Peyer's patch (tissue), 4 donors: ENCODE results near the gene MERTK. TPM values are rescaled to one million over a fixed set of nuclear protein-coding genes. Genes with fewer than 3 reads are reported as not detected.
"Not testable (repeated sequence)": the region's sequence is repeated elsewhere in the genome, so short reads cannot be mapped to it uniquely, and the experiment has no call there.

ENCODE experiments used
- DNase-seq, 3 donors: peaks; one replicate each; pipeline ENCODE4 v3.0.0-alpha.2; 2017 to 2019
- H3K27ac ChIP-seq, 4 donors: fragments of 200-600 bp; sonication (generic); one replicate each; pipeline ENCODE4 v1.5.1; 2016 to 2019
- H3K27me3 ChIP-seq, 2 donors: fragments of 200-600 bp; sonication (generic); one replicate each; pipeline ENCODE4 v1.5.1; 2019
- H3K36me3 ChIP-seq, 3 donors: fragments of 200-600 bp; sonication (generic); one replicate each; pipeline ENCODE4 v1.5.1; 2016 to 2019
- H3K4me1 ChIP-seq, 4 donors: fragments of 200-600 bp; sonication (generic); one replicate each; pipeline ENCODE4 v1.5.1; 2016 to 2019
- H3K4me3 ChIP-seq, 4 donors: fragments of 200-600 bp; sonication (generic); 1 replicate in 3 of 4; 2 replicates in 1 of 4; pipeline ENCODE4 v1.5.1; 2016 to 2019; ENCODE audit warnings: mild to moderate bottlenecking in 1 of 4
- H3K9me3 ChIP-seq, 4 donors: fragments of 200-600 bp; sonication (generic); one replicate each; pipeline ENCODE4 v1.5.1; 2016 to 2019; ENCODE audit warnings: mild to moderate bottlenecking in 1 of 4
- CTCF ChIP-seq, 6 experiments: fragments of 450-650 bp in 4 of 6; fragments of 200-600 bp in 2 of 6; sonication (generic) in 1 of 6; IDR thresholded peaks; one replicate each; pipeline ENCODE4 v1.5.1; 2017 to 2019; ENCODE audit warnings: antibody characterized with exemption in 6 of 6, mild to moderate bottlenecking in 3 of 6, moderate library complexity in 1 of 6
- POLR2A ChIP-seq, 2 donors: fragments of 450-650 bp; IDR thresholded peaks; one replicate each; pipeline ENCODE4 v1.5.1; 2017; ENCODE audit warnings: antibody characterized with exemption in 2 of 2, mild to moderate bottlenecking in 2 of 2, moderate library complexity in 2 of 2
- small RNA-seq, 2 donors: library from RNA; depleted of rRNA; stranded (forward); fragments of <200 nt; gene quantifications; one replicate each; pipeline ENCODE3, GENCODE V24; 2016
- total RNA-seq, 4 donors: library from RNA; depleted of rRNA; stranded (reverse); fragments of >200 nt; gene quantifications; one replicate each; pipeline ENCODE4 v1.1.0, GENCODE V29; 2016

Gene MERTK
- total RNA-seq, 4 donors from 2014 or later = 8.6 to 56.9 (median 18.5) TPM

- no peak overlapping the region for H3K4me3 ChIP-seq
- no peaks in the 10 kb centered on the region for H3K27me3 ChIP-seq
- no peaks in the 10 kb centered on the region for H3K4me1 ChIP-seq
- no peaks in the 10 kb centered on the region for H3K9me3 ChIP-seq
- H3K36me3 ChIP-seq = peaks cover 0 to 85% (median 0%) of the 10 kb centered on the region in 3 donors
- TF ChIP-seq POLR2A (IDR thresholded peaks at IDR 0.05) (no peak), CTCF (IDR thresholded peaks at IDR 0.05) (no peak)
- no peak overlapping the region for H3K27ac ChIP-seq
- no peak for DNase-seq
These were observed 167.6 kb downstream of the MERTK start for GRCh38 chr2:112065966-112066365.

- H3K27me3 ChIP-seq, H3K4me3 ChIP-seq, H3K27ac ChIP-seq, H3K9me3 ChIP-seq, DNase-seq, H3K4me1 ChIP-seq: not testable (repeated sequence)
- H3K36me3 ChIP-seq = peaks cover 0 to 76% (median 0%) of the 10 kb centered on the region in 3 donors
These were observed 171.4 kb downstream of the MERTK start for GRCh38 chr2:112069794-112070193.

GRCh38 chr2:112073875-112074274 is 175.5 kb downstream of the MERTK start:
- H3K9me3 ChIP-seq = no peaks in the 10 kb centered on the region
- no peaks in the 10 kb centered on the region for H3K27me3 ChIP-seq
- no peaks in the 10 kb centered on the region for H3K4me1 ChIP-seq
- H3K4me3 ChIP-seq = no peak overlapping the region
- peaks cover 0 to 59% (median 0%) of the 10 kb centered on the region in 3 donors for H3K36me3 ChIP-seq
- no peak for TF ChIP-seq POLR2A (IDR thresholded peaks at IDR 0.05)
- TF ChIP-seq CTCF (IDR thresholded peaks at IDR 0.05) = no peak
- DNase-seq = no peak
- no peak overlapping the region for H3K27ac ChIP-seq

DNA sequence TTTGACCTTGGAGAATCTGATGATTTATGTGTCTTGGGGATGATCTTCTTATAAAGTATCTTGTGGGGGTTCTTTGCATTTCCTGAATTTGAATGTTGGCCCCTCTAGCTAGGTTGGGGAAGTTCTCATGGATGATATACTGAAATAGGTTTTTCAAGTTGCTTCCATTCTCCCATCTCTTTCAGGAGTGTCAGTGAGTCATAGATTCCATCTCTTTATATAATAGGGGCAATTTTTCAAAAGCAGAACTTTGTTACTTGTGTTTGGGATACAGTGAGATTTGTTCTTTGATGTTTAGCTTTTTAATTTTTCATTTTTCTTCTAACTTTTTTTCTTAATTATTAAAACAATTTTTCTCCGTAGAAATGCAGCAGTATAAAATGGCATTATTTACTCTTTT is 176.1 kb downstream of the MERTK start:
- no peak overlapping the region for H3K4me3 ChIP-seq
- DNase-seq = no peak
- H3K27me3 ChIP-seq = no peaks in the 10 kb centered on the region
- TF ChIP-seq CTCF (IDR thresholded peaks at IDR 0.05) (no peak), POLR2A (IDR thresholded peaks at IDR 0.05) (no peak)
- no peaks in the 10 kb centered on the region for H3K9me3 ChIP-seq
- peaks cover 0 to 54% (median 0%) of the 10 kb centered on the region in 3 donors for H3K36me3 ChIP-seq
- H3K27ac ChIP-seq = no peak overlapping the region
- no peaks in the 10 kb centered on the region for H3K4me1 ChIP-seq

DNA sequence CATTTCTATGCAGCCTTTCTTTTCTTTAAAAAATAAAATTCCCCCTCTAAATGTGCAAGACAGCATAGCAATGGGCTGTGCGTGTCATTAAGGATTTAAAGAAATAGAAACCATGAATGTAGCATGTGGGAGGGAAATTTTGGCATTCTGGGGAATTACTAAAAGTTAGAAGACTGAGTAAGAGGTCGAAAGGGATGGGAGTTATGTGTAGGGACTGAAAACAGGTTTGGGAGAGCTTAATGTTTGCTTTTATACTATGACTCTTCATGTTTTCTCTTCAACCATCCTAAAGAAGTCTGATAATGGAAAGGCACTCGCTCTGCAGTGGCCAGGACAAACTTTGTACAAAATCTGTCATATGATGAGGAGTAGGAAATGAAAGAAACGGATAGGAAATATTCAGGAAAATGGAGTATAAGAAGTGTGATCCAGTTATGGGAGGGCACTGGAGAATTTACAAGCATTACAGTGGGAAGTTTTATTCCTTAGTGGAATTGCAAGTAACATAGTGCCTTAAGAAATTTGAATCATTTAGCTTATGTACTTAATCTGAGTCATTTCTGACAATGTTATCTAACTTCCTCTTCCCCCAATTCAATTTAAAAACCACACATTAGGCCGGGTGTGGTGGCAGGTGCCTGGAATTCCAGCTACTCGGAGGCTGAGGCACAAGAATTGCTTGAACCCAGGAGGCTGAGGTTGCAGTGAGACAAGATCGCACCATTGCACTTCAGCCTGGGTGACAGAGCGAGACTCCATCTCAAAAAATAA is 177.3 kb downstream of the MERTK start:
- TF ChIP-seq POLR2A (IDR thresholded peaks at IDR 0.05) = no peak
- no peak for TF ChIP-seq CTCF (IDR thresholded peaks at IDR 0.05)
- Histone ChIP-seq H3K36me3 (peaks cover 0 to 53% (median 0%) of the 10 kb centered on the region in 3 donors), H3K4me1 (no peaks in the 10 kb centered on the region), H3K27me3 (no peaks in the 10 kb centered on the region), H3K27ac (no peak overlapping the region), H3K9me3 (no peaks in the 10 kb centered on the region), H3K4me3 (no peak overlapping the region)
- no peak for DNase-seq

- DNase-seq = no peak
- H3K4me1 ChIP-seq = no peaks in the 10 kb centered on the region
- H3K4me3 ChIP-seq = no peak overlapping the region
- H3K27me3 ChIP-seq = no peaks in the 10 kb centered on the region
- no peak for TF ChIP-seq POLR2A (IDR thresholded peaks at IDR 0.05)
- TF ChIP-seq CTCF (IDR thresholded peaks at IDR 0.05) = no peak
- H3K9me3 ChIP-seq = no peaks in the 10 kb centered on the region
- H3K27ac ChIP-seq = no peak overlapping the region
- H3K36me3 ChIP-seq = peaks cover 0 to 54% (median 0%) of the 10 kb centered on the region in 3 donors
These were observed 179.4 kb downstream of the MERTK start for GRCh38 chr2:112077814-112078213.

Small RNA genes within 50 kb of the gene (small RNA-seq; reads per million reads assigned to genes)
- 0 reads per million in 2 donors for gene RN7SL297P

Other genes with a start within 250 kb of the MERTK start
- 100 to 1,000 TPM in 1 of 4 donors, 10 to 100 TPM in 3; 26.3 to 173 (median 52.5) TPM for gene ANAPC1, start 14.4 kb upstream of the MERTK start, total RNA-seq
- gene TMEM87B, start 156.7 kb downstream of the MERTK start, total RNA-seq = 10 to 100 TPM; 22.3 to 85.6 (median 48.6) TPM
- 1 to 10 TPM in 3 of 4 donors, not detected in 1; 1.5 to 7.4 (median 1.9) TPM for gene FBLN7, start 239.8 kb downstream of the MERTK start, total RNA-seq